Left lung (tissue), 10 donors: ENCODE results near the gene MRPL37. TPM values are rescaled to one million over a fixed set of nuclear protein-coding genes. Genes with fewer than 3 reads are reported as not detected.

Experiments used
- ATAC-seq: fragments of 200-7000 bp; cut with Tn5 transposase; one replicate; pipeline ENCODE4 v1.9.1; 2020; ENCODE audit warnings: moderate library complexity
- DNase-seq, 4 donors: peaks; one replicate each; pipeline ENCODE4 v3.0.0-alpha.2; 2013 to 2020
- H3K27ac ChIP-seq, 2 donors: fragments of 200-600 bp; sonication (generic) in 1 of 2; one replicate each; pipeline versions ENCODE4 v1.5.0 to v1.8.0; 2020 to 2021
- H3K27me3 ChIP-seq, 2 donors: fragments of 200-600 bp; sonication (generic) in 1 of 2; one replicate each; pipeline versions ENCODE4 v1.5.0 to v1.8.0; 2020 to 2021
- H3K36me3 ChIP-seq, 2 donors: fragments of 200-600 bp; sonication (generic) in 1 of 2; one replicate each; pipeline versions ENCODE4 v1.5.0 to v1.8.0; 2020 to 2021
- H3K4me1 ChIP-seq, 2 donors: fragments of 200-600 bp; one replicate each; pipeline ENCODE4 v1.8.0; 2021
- H3K4me3 ChIP-seq, 2 donors: fragments of 200-600 bp; sonication (generic) in 1 of 2; one replicate each; pipeline versions ENCODE4 v1.5.0 to v1.8.0; 2020 to 2021; ENCODE audit warnings: mild to moderate bottlenecking in 1 of 2
- H3K9me3 ChIP-seq, 2 donors: fragments of 200-600 bp; sonication (generic) in 1 of 2; one replicate each; pipeline versions ENCODE4 v1.5.0 to v1.8.0; 2020 to 2021
- CTCF ChIP-seq, 2 donors: fragments of 200-600 bp; sonication (generic) in 1 of 2; IDR thresholded peaks; one replicate each; pipeline versions ENCODE4 v1.5.0 to v1.8.0; 2021; ENCODE audit warnings: antibody characterized with exemption in 2 of 2
- intact Hi-C, 2 donors: fragments of 100-400 bp; cut with DNase I; formaldehyde crosslinking; loops; one replicate each; pipeline versions ENCODE4 v1.11.2 to v1.14.2; 2022
- polyA plus RNA-seq, 6 donors: library from polyadenylated mRNA; unstranded; fragments of 120-200 nt; gene quantifications; one replicate each; pipeline ENCODE4 v1.2.1, GENCODE V29; 2013; ENCODE audit not compliant: insufficient read length in 6 of 6
- total RNA-seq, 2 donors: library from RNA; stranded (reverse); fragmentation: NEBNext Ultra II Directional; extraction: Animal tissue kit (Norgen Biotek cat#: 25700); gene quantifications; one replicate each; pipeline ENCODE4 v1.2.1, GENCODE V29; 2021
- donor health status: DM: no; HTN: yes; CAD: no.
- donor health status: DM: no; HTN: no; CAD: no.

MRPL37 gene
- total and polyA plus RNA-seq, 8 donors = 55.5 to 68.4 (median 59.0) TPM

- peak; percentile 14 for ATAC-seq
Measured at GRCh38 chr1:54218883-54219687, 19.1 kb downstream of the MRPL37 start.

GRCh38 chr1:54219688-54220003 lies 19.7 kb downstream of the MRPL37 start:
- no peaks in the 10 kb centered on the region for H3K9me3 ChIP-seq
- ATAC-seq (no peak), DNase-seq (no peak)
- no peak for TF ChIP-seq CTCF (IDR thresholded peaks at IDR 0.05)
- no peak overlapping the region for H3K4me3 ChIP-seq
- no peaks in the 10 kb centered on the region for H3K27me3 ChIP-seq
- intact Hi-C loops = no loop called here
- H3K4me1 ChIP-seq = peaks cover 4 to 23% of the 10 kb centered on the region in 2 donors
- H3K27ac ChIP-seq = peak overlapping the region; percentile 10 to 69
- H3K36me3 ChIP-seq = peaks cover 0 to 51% of the 10 kb centered on the region in 2 donors

More at GRCh38 chr1:54218883-54219687, 19.1 kb downstream of the MRPL37 start:
- intact Hi-C loops = no loop called here
- H3K27ac ChIP-seq = peak overlapping the region; percentile 10 to 69
- H3K4me3 ChIP-seq = no peak overlapping the region
- H3K36me3 ChIP-seq = peaks cover 0 to 56% of the 10 kb centered on the region in 2 donors
- peak in 2 of 4 donors; percentile 23 to 56 for DNase-seq
- TF ChIP-seq CTCF (IDR thresholded peaks at IDR 0.05) = no peak
- no peaks in the 10 kb centered on the region for H3K9me3 ChIP-seq
- H3K4me1 ChIP-seq = peaks cover 4 to 23% of the 10 kb centered on the region in 2 donors
- no peaks in the 10 kb centered on the region for H3K27me3 ChIP-seq

- H3K4me3 ChIP-seq = no peak overlapping the region
Measured at GRCh38 chr1:54220004-54220811, 20.2 kb downstream of the MRPL37 start.

GRCh38 chr1:54221113-54221834 lies 21.3 kb downstream of the MRPL37 start:
- no peak for DNase-seq
- H3K27ac ChIP-seq = peak overlapping the region in 1 of 2 donors; percentile 69
- no peak for TF ChIP-seq CTCF (IDR thresholded peaks at IDR 0.05)
- peaks cover 0 to 34% of the 10 kb centered on the region in 2 donors for H3K36me3 ChIP-seq
- no peak for ATAC-seq
- intact Hi-C loops = no loop called here
- no peak overlapping the region for H3K4me3 ChIP-seq
- H3K4me1 ChIP-seq = peaks cover 4 to 23% of the 10 kb centered on the region in 2 donors
- no peaks in the 10 kb centered on the region for H3K9me3 ChIP-seq
- H3K27me3 ChIP-seq = no peaks in the 10 kb centered on the region

More at GRCh38 chr1:54220004-54220811, 20.2 kb downstream of the MRPL37 start:
- no peaks in the 10 kb centered on the region for H3K9me3 ChIP-seq
- TF ChIP-seq CTCF (IDR thresholded peaks at IDR 0.05) = no peak
- intact Hi-C loops = no loop called here
- peaks cover 4 to 23% of the 10 kb centered on the region in 2 donors for H3K4me1 ChIP-seq
- peaks cover 0 to 45% of the 10 kb centered on the region in 2 donors for H3K36me3 ChIP-seq
- DNase-seq = peak in 3 of 4 donors; percentile 38 to 69 (median 66)
- no peaks in the 10 kb centered on the region for H3K27me3 ChIP-seq
- peak; percentile 62 for ATAC-seq
- H3K27ac ChIP-seq = peak overlapping the region; percentile 10 to 69
